NB4 (cell line): ENCODE measurements around the gene EGFLAM.

Source experiments
- DNase-seq: peaks from one replicate; pipeline ENCODE4 v3.0.0; 2010; ENCODE audit warnings: low read depth
- H3K4me3 ChIP-seq: one replicate; pipeline ENCODE4 v1.5.1; 2011; ENCODE audit warnings: mild to moderate bottlenecking, low read depth, low read length, moderate library complexity
- CTCF ChIP-seq: IDR thresholded peaks from one replicate; pipeline ENCODE4 v1.5.1; 2012; ENCODE audit warnings: low read depth, low read length
- MAX ChIP-seq: IDR thresholded peaks from 2 replicates; pipeline ENCODE4 v1.6.1; 2011; ENCODE audit warnings: low read depth, low read length
- MYC ChIP-seq: IDR thresholded peaks from 2 replicates; pipeline ENCODE4 v1.6.1; 2011; ENCODE audit warnings: low read depth, low read length
- POLR2A ChIP-seq: IDR thresholded peaks from 2 replicates; pipeline ENCODE4 v1.6.1; 2011; ENCODE audit warnings: mild to moderate bottlenecking; ENCODE audit not compliant: insufficient read length; ENCODE audit errors: extremely low read depth

Gene EGFLAM

GRCh38 chr5:38258319-38259061 is at the start of gene EGFLAM:
TSS of gene EGFLAM (plus strand) at chr5:38258559. CDS start at chr5:38258755, 196 bp downstream.
- TF ChIP-seq MAX (no peak), MYC (no peak), CTCF (no peak), POLR2A (no peak)
- peak; percentile 6 for DNase-seq
- H3K4me3 ChIP-seq: no peak within 1 kb of the TSS

- no peak overlapping the region for H3K4me3 ChIP-seq
- no peak for TF ChIP-seq MYC
- peak; percentile 26 for TF ChIP-seq CTCF
- no peak for TF ChIP-seq POLR2A
- peak; percentile 52 for DNase-seq
Measured at GRCh38 chr5:38208782-38209378, 49.5 kb upstream of the EGFLAM start.

- no peak for DNase-seq
- TF ChIP-seq MAX (no peak), CTCF (no peak), POLR2A (no peak), MYC (no peak)
- H3K4me3 ChIP-seq: no peak overlapping the region
Measured at GRCh38 chr5:38210676-38211353, 47.5 kb upstream of the EGFLAM start.

- TF ChIP-seq CTCF (no peak), MAX (no peak), MYC (no peak), POLR2A (no peak)
- DNase-seq: no peak
- H3K4me3 ChIP-seq: no peak overlapping the region
Measured at GRCh38 chr5:38211354-38211710, 47.0 kb upstream of the EGFLAM start.

GRCh38 chr5:38212307-38212706 is 46.1 kb upstream of the EGFLAM start:
- no peak for TF ChIP-seq MYC
- no peak for DNase-seq
- no peak overlapping the region for H3K4me3 ChIP-seq

- no peak for DNase-seq
- no peak overlapping the region for H3K4me3 ChIP-seq
- no peak for TF ChIP-seq MAX
- no peak for TF ChIP-seq POLR2A
- TF ChIP-seq CTCF: no peak
- no peak for TF ChIP-seq MYC
Measured at GRCh38 chr5:38226091-38226490, 32.3 kb upstream of the EGFLAM start.
